ENCODE measurements around the gene KRTCAP2. TPM values are rescaled to one million over a fixed set of nuclear protein-coding genes. Genes with fewer than 3 reads are reported as not detected.

Gene KRTCAP2
- total RNA-seq, 1 donor from 2014 or later = 117 TPM

GRCh38 chr1:155145491-155145890 lies 27.6 kb downstream of the KRTCAP2 start:
- no peak overlapping the region for H3K27ac ChIP-seq
- no peak overlapping the region for H3K4me3 ChIP-seq
- H3K36me3 ChIP-seq = no peaks in the 10 kb centered on the region
- no peaks in the 10 kb centered on the region for H3K9me3 ChIP-seq
- no peaks in the 10 kb centered on the region for H3K4me1 ChIP-seq
- intact Hi-C loops (cut with DNase I) = no loop called here
- no peak for TF ChIP-seq POLR2AphosphoS5 (IDR thresholded peaks at IDR 0.05; ENCODE audit: insufficient read depth in 1 of 2, low read depth in 1 of 2)
- H3K27me3 ChIP-seq = no peaks in the 10 kb centered on the region
- no peak for DNase-seq (ENCODE audit: extremely low spot score in 2 of 2)

- TF ChIP-seq CTCF (IDR thresholded peaks at IDR 0.05) (no peak), POLR2A (IDR thresholded peaks at IDR 0.05) (no peak), POLR2AphosphoS5 (IDR thresholded peaks at IDR 0.05; ENCODE audit: insufficient read depth in 1 of 2, low read depth in 1 of 2) (no peak)
- intact Hi-C loops (cut with DNase I) = loop anchor here (5.0 kb wide), 1 partner anchor 329 kb away; no protein-coding TSS in a partner anchor
- no peak for DNase-seq (ENCODE audit: extremely low spot score in 2 of 2)
- Histone ChIP-seq H3K27ac (no peak overlapping the region), H3K4me1 (peaks cover 28% of the 10 kb centered on the region), H3K27me3 (no peaks in the 10 kb centered on the region), H3K9me3 (no peaks in the 10 kb centered on the region), H3K36me3 (no peaks in the 10 kb centered on the region), H3K4me3 (no peak overlapping the region)
These were observed 31.4 kb downstream of the KRTCAP2 start for GRCh38 chr1:155141749-155142148.

GRCh38 chr1:155140630-155140953 lies 32.5 kb downstream of the KRTCAP2 start:
- Histone ChIP-seq H3K4me3 (peak overlapping the region; percentile 94 to 98), H3K27me3 (no peaks in the 10 kb centered on the region)

GRCh38 chr1:155139895-155140629 lies 33.0 kb downstream of the KRTCAP2 start, which contains the start of gene DPM3:
Gene DPM3 (minus strand): TSS chr1:155140531. CDS start chr1:155140240, 291 bp downstream.
- TF ChIP-seq CTCF (IDR thresholded peaks at IDR 0.05) (no peak), POLR2A (IDR thresholded peaks at IDR 0.05) (peak in 1 of 2 donors; percentile 64), POLR2AphosphoS5 (IDR thresholded peaks at IDR 0.05; ENCODE audit: insufficient read depth in 1 of 2, low read depth in 1 of 2) (peak; percentile 90 to 94)
- intact Hi-C loops (cut with DNase I) = loop anchor here (5.0 kb wide), 1 partner anchor 328 kb away; no protein-coding TSS in a partner anchor
- H3K4me3 ChIP-seq = peak within 1 kb of the TSS; percentile 94 to 98
- H3K4me1 ChIP-seq = peaks cover 37% of the 10 kb centered on the region
- peak in 1 of 2 donors; percentile 90 for DNase-seq (ENCODE audit: extremely low spot score in 2 of 2)
- no peaks in the 10 kb centered on the region for H3K36me3 ChIP-seq
- H3K9me3 ChIP-seq = no peaks in the 10 kb centered on the region
- H3K27ac ChIP-seq = peak within 1 kb of the TSS; percentile 91
- no peaks in the 10 kb centered on the region for H3K27me3 ChIP-seq

More at GRCh38 chr1:155140630-155140953, 32.5 kb downstream of the KRTCAP2 start:
- no peak for DNase-seq (ENCODE audit: extremely low spot score in 2 of 2)
- Histone ChIP-seq H3K27ac (peak overlapping the region; percentile 91), H3K4me1 (peaks cover 34% of the 10 kb centered on the region), H3K36me3 (no peaks in the 10 kb centered on the region), H3K9me3 (no peaks in the 10 kb centered on the region)
- intact Hi-C loops (cut with DNase I) = loop anchor here (5.0 kb wide), 1 partner anchor 328 kb away; no protein-coding TSS in a partner anchor
- TF ChIP-seq POLR2A (IDR thresholded peaks at IDR 0.05) (no peak), POLR2AphosphoS5 (IDR thresholded peaks at IDR 0.05; ENCODE audit: insufficient read depth in 1 of 2, low read depth in 1 of 2) (no peak), CTCF (IDR thresholded peaks at IDR 0.05) (no peak)

- intact Hi-C loops (cut with DNase I) = no loop called here
- no peak for TF ChIP-seq POLR2AphosphoS5 (IDR thresholded peaks at IDR 0.05; ENCODE audit: insufficient read depth in 1 of 2, low read depth in 1 of 2)
- TF ChIP-seq POLR2A (IDR thresholded peaks at IDR 0.05) = no peak
- TF ChIP-seq CTCF (IDR thresholded peaks at IDR 0.05) = no peak
These were observed 35.8 kb downstream of the KRTCAP2 start for GRCh38 chr1:155137154-155137949.

More at GRCh38 chr1:155137154-155137949, 35.8 kb downstream of the KRTCAP2 start:
- Histone ChIP-seq H3K9me3 (no peaks in the 10 kb centered on the region), H3K36me3 (peaks cover 0 to 22% of the 10 kb centered on the region in 2 donors), H3K4me3 (no peak overlapping the region), H3K4me1 (peaks cover 60% of the 10 kb centered on the region), H3K27ac (peak overlapping the region; percentile 97), H3K27me3 (no peaks in the 10 kb centered on the region)
- no peak for DNase-seq (ENCODE audit: extremely low spot score in 2 of 2)
